ENCODE results near the gene AHRR.

Gene AHRR

DNA sequence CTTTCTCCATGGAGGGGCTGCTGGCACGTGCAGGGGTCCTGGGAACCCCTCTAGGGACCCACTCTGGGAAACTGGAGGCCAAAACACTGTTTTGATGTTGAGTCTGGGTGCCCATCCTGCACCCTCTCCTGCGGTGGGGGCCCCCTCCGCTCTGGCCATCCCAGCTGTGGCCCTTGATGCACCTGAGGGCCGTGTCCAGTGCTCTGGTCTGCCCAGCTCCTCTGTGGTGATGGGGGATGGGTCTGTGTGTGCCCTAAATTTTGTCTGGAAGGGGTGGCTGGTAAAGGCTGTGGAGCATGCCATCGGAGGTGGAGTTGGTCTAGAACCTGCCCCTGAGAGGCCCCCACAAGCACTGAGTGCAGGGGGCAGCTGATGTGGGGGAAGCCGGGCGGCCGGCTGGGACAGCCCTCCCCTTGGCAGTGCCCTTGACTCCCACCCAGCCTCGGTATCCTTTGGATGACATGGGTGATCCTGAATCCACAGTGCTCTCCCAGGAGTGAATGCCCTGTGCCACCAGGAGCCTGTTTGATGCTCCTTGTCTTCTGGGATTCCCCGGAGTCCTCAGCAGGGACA, 26.3 kb downstream of the AHRR start:
- no peak for DNase-seq

DNA sequence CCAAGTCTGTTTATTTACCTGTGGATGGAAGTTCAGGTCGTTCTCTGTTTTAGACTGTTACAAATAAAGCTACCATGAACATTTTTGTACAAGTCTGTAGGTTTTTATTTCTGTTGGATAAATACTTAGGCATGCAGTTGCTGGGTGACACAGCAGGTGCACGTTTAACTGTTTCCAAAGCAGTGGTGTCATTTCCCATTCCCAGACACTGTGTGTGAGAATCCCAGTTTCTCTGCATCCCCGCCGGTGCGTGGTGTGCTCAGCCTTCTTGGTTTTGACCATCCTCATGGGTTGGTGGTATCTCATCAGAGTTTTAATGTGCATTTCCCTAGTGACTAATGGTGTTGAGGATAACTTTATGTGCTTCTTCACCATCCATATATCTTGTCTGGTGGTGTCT, 27.2 kb downstream of the AHRR start:
- no peak for DNase-seq

DNA sequence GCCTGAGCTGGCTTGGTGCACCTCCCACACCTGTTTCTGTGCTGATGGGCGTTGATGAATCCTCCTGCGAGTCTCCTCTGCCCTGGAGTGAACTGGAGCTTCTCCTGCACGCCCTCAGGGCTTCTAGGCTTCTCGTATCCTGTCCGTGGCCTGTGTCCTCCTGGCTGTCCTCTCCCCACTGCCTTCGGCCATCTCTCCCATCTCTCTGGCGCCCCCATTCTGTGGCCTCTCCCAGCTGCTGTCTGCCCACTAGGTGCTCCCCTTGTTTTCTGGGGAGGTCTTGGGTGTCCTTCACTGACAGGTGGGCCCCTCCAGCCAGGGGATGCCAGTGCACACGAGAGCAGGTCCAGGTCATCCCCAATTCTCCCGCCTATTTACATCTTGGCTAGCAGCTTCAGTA, 28.8 kb downstream of the AHRR start:
- no peak for DNase-seq

DNA sequence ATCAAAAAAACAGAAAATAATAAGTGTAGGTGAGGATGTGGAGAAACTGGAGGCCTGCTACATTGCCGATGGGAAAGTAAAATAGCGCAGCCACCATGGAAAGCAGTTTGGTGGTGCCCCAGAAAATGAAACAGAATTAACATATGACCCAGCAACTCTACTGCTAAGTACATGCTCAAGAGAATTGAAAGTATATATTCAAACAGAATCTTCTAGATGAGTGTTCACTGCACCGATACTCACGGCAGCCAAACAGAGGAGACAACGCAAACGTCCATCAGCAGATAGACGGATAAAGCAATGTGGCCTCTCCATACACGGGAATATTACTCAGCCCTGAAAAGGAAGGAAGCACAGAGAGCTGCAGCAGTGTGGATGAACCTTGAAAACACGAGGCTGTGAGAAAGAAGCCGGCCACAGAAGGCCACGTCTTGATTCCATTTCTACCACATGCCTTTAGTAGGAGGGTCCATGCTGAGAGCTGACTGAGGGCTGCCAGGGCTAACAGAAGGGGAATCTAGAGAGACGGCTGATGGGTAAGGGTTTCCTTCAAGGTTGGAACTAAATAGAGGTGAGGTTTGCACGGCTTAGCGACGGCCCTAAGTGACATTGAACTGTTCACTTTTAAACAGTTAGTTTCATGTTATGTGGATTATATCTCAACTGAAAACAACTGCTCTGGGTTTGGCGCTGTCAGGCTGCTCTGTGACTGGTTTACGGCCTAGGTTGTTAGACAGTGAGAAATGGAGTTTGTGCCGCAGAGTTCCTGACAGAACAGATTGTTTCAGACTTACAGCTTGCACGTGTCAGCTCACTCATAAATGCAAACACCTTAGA, 29.8 kb downstream of the AHRR start:
- no peak for DNase-seq

DNA sequence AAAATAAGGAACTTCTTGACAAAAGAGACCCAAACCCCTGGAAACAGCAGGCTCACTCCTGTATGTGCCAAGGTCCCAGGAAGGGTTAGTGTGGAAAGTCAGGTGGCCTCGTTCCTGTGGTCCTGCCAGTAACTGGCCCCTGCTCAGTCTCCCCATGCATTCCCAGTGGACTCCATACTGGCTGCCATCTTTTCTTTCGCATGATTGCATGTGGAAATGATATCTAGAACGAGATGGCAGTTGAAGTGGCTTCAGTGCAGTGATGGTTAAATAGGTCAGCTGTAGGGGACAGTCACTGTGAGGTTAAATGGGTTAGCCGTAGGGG, 30.4 kb downstream of the AHRR start:
- DNase-seq, result no peak

DNA sequence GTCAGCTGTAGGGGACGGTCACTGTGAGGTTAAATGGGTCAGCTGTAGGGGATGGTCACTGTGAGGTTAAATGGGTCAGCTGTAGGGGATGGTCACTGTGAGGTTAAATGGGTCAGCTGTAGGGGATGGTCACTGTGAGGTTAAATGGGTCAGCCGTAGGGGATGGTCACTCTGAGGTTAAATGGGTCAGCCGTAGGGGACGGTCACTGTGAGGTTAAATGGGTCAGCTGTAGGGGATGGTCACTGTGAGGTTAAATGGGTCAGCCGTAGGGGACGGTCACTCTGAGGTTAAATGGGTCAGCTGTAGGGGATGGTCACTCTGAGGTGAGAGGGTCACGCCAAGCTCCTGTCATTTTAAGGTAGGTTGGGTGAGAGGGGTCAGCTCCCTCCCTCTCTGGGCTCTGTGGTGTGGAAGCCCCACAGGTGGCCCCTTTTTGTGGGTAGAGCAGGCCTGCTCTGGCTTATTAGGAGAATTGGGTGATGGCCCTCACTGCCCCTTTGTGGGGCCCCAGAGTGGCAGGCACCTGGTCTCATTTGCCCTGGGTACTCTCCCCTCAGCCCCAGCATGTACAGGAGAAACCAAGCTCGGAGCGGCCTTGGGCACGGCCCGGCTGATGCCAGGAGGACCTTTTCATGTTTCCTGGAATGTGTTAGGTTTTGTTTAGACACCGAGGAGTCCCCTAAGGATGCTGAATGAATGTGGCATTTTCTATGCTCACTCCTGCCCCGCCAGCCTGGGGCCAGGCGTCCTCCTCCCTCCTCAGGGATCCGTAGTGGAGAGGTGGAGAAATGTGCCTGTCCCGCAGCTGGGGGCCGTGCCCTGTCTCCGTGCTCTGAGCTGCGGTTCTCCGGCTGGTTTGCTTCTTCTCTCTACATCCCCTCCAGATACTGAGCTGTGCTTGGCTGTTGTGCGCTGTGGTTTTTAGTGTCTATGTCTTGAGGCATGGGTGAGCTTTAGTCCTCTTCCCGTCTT, 31.4 kb downstream of the AHRR start:
- no peak for DNase-seq

DNA sequence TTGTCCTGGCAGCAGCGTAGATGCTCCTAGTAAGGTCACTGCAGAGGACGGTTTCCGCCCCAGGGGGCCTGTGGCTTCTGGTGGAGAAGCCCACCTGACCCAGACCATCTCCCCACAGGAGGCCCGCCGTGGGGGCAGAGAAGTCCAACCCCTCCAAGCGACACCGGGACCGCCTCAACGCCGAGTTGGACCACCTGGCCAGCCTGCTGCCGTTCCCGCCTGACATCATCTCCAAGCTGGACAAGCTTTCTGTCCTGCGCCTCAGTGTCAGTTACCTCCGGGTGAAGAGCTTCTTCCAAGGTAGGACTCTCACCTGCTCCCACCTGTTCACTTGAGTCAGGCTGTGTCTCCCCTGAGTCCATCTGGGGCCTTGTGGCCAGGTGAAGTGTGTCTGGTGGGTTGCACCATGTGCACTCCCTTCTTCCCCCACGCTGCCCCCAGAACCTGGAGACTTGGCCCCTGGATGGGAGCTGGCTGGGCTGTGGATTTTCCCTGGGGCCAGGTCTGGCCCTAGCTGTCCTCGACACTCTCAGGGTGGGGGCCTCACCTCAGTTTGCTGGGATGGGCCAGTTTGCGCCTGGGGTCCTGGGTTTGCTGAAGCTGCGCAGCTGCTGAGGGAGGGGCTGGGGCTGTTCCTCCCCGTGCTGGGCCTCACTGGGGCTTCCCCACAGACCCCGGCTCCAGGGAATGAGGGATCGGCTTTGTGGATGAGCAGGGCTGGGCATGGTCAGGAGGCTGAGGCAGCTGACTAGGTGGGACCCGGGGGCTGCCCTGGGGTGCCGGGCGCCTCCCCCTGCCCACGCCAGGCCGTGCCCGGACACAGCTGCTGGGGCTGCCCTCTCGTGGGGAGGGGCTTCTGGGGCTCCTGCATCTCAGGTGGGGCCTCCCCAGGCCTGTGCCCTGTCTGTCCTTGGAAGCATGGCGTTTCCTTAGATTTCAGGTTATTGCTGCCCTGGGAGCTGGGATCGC, 32.4 kb downstream of the AHRR start:
- no peak for DNase-seq

DNA sequence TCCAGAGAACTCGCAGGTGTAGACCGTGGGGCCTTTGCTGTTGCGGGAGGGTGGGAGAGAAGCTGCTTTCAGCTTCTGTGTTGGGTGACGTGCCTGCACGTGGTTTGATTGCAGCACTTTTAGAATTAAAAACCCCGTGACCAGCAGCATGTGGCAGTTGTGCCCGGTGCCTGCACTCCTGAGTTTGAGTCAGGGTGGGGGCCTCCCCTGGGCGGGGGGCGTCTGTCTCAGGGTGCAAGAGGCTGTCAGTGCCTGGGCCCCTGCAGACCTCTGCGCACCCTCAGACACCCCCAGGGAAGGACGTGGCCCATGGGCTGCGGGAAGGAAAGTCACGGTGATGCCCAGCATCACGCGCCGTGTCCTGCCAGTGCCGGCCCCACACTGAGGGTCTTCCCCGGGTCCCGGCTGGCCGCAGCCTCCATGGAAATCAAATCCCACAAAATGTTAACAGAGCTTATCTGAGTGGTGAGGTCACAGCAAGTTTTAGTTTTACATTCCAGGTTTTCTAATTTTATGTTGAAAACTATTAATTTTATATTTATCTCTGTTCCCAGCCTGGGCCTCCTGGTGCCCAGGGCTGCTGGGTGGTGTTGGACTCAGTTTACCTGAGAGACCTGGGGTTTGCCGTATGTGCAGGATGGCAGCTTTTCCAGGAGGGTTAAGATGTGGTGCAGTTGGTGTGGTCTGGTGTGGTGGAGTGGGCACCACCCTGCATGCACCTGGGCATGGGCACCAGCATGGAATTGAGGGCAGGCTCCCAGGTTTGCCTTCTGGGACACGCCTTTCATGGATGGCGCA, 33.3 kb downstream of the AHRR start:
- DNase-seq, result no peak

DNA sequence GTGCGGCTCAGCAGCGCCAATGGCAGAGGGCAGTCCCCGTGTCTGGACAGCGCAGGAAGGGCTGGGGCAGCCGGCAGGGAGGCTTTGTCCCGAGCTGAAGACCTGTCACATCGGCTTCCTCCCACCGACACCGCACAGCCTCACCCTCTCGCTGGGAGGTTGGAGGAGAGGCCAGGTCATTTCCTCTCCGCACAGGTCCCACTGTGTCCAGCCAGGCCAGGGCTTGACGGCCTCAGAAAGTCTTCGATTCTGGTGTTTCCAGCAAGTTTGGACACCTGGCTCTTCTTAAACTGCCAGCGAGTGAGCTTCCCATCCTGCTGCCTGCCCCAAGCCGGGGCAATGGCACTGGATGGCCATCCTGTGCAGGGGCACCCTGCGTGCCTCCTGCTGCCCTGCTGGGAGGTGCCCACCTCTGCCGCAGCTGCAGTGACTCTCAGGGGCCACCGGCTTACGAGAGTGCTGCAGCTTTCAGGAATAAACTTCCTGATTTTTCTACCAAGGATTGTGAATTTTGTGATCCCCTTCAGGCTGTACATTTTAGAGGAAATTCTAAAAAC, 33.9 kb downstream of the AHRR start:
- no peak for DNase-seq

DNA sequence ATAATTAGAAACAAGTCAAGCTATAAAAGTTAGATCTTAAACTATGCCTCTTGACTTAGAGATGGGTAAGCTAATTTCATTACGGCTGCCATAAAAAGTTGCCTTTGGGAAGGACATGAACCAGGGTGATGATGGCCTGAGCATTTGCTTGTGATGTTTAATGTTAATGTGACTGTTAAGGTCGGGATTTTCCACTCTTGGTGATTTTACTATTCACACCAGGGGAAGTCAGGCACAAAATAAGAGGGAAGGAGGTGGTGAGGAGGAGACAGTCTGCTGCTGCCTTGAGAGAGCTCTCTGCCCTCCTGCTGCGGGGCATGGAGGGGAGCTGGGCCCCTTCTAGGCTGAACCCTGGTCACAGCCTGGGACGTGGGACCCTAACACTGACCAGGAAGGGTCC, 34.4 kb downstream of the AHRR start:
- DNase-seq, result no peak

DNA sequence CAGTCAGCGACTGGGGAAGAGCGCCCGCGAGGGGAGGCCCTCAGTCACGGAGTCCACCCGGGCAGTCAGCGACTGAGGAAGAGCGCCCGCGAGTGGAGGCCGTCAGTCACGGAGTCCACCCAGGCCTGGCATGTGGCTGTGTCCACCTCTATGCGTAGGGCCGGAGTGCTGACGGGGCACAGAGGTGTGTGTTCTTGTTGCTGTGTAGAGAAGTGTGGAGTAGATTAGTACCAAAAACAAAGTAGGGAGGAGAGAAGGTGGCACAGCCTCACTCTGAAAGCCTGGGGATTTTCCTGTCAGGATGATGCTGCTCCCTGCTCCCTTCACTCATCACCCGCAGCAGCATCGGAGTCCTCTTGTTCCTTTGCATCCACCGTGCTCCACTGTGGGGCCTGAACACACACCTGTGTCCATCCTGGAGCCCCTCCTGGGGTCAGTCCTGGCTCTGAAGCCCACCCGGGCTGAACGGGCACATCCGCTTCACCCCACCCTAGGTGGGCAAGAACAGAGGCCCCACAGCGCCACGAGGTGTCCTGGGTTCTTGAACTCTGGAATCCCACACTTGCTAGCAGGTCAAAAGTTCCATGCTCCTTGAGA, 37.9 kb downstream of the AHRR start:
- no peak for DNase-seq

DNA sequence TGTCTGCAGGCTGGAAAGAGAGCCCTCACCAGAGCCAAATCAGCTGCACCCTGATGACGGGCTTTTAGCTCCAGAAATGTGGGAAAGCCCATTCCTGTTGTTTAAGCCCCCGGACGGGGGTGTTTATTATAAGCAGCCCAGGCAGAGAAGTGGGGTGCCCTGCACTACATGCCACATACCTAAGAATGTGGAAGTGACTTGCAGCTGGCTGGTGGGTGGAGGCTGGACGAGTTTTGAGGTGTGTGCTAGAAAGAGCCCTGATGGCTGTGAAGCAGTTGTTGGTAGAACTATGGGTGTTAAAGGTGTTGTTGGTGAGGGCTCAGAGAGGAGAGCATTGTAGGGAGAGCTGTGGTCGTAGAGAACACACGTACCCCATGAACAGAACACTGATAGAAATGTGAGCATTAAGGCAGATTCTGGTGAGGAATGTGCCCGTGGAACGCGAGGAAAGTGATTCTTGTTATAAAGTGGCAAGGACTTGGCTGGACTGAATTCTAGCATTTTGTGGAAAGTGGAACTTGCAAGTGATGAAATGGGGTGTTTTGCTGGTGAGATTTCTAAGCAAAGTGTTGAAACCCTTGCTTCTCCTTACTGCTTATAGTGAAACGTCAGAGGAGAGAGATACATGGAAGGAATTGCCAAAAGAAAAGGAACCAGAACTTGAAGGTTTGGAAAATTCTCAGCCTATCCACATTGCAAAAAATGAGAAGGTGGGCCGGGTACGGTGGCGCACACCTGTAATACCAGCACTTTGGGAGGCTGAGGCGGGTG, 38.9 kb downstream of the AHRR start:
- DNase-seq, result no peak

DNA sequence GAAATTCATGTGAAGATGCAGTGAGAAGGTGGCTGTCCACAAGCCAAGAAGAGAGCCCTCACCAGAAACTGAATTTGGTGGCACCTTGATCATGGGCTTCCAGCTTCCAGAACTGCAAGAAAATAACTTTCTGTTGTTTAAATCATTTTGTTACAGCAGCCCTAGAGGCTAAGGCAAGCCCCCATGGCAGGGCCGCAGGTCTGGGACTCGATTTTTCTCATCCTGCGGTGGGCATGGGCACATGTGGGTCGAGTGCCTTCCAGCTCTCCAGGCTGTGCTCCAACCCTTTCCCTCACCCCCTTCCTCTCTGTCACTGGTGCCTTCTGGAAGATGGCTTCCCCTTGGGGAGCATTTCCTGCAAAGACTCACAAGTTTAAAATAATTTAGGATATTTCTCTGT, 40.7 kb downstream of the AHRR start:
- no peak for DNase-seq

DNA sequence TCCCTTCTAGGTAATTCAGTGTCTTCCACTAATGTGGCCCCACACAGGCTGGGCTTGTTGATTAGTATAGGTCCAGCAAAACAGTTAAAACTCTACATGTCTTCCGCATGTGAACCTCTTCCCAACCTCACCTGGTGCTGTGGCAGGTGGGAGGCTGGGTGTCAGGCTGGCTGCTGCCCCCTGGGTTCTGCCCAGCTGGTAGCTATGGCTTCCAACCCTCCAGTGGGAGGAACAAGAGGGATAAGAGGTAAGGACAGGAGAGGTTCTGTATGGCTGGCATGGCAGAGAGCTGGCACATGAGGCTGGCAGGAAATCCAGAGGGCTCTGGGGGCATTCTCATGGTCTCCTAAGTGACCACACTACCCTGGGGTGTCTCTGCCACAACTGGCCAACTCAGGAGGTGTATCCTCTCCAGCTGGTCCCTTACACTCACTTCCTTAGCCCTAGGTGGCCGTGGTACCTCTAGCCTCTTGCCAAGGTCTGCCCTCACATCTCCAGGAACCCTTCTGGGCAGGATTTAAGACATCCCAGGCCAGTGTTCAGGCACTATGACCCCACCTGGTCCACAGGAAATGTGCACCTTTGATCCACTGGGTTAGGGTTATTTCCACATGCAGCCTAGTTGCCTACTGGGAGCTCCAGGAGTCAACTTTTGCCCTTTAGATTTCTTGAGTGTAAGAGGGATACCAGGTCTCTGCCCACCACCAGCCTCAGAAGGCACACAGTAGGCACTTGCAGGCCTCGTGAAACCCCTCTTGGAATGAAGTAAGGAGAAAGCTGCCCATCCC, 41.7 kb downstream of the AHRR start:
- no peak for DNase-seq

DNA sequence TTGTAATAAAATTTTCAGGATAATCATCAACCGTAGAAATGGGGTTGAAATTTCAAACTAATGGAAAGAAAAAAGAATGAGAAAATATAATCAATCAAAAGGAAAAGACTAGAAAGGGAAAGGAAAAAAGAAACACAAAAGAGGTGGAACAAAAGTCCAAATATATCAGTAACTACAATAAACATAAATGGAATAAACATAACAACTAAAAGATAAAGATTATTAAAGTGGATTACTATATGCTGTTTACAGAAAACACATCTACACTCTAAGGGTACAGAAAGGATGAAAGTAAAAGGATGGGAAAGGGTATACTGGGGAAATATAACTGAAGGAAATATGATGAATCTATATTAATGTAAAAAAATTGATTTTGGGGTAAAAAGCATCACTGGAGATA, 43.0 kb downstream of the AHRR start:
- no peak for DNase-seq

DNA sequence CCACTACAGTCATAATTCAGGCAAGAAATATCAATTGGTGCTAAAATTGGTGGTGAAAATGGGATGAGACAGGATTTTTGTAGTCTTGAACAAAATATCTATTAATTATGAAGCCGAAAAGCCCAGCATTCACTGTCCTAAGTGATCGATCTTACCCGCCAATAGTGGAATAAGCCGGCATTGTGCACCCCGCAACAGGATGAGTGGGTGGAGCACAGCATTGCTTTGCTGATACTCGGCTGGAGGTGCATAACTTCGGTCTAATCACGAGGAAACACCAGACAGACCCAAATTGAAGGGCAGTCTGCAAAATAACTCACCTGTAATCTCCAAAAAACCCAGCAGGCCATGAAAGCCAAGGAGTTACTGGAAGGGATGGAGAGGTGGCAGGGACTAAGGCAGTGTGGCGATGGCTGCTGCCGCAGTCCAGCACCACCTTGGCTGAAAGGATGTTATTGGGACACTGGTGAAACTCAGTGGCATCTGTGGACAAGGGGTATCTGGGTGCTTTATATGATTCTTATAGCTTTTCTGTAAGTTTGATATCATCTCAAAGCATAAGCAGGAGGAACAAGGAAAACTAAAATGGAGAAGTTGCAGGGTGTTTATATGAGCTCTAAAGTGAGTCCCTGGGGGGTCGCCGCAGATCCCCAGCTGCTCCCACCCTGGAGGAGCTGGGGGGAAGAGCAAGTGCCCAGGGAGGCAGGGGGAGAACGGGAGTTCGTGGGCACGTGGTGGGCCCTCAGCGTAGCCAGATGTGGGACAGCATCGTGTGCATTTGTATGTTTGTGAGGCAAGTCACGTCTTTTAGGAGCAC, 45.2 kb downstream of the AHRR start:
- DNase-seq, result no peak

DNA sequence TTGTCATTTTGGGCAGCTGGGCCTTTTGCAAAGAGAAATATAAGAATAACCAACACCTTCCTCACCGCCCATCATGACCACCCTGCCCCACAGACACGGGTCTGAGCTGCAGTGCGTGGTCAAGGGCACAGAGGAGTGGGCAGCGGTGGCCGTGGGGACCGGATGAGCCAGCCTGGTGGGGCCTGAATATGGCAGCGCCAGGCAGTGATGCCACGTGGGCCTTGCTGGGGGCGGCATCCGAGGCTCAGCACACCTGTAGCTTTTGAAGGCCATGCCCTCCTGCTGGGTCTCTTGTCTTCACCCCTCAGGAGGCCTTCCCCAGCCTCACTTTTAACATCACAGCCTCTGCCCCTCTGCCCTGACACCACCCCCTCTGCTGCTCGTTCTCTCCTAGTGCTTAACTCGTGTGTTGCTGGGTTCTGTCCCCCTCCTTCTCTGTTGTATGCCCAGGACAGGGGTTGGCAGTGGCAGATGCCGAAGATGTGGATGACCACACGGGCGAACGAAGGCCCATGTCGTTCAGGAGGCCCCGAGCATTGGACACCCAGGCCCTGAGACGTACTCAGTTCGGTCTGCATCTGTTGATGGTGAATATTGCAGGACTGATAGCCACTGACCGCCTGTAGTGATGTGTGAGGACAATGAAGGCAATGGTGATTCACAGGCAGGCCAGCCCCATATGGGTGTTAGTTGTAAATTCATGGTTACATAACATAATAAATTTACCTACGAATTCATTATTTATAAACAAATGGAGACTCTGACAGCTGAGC, 46.0 kb downstream of the AHRR start:
- DNase-seq, result no peak

Data from SHP77 treated with DMSO at 0.1 percent for 48 hours (cell line).